Measurements from ENCODE around the gene NXF1.
A peak's percentile ranks its signal among the peaks of the same experiment; 100 is the strongest.
"Not testable (repeated sequence)": the region's sequence is repeated elsewhere in the genome, so short reads cannot be mapped to it uniquely, and the experiment has no call there.

The NXF1 gene

DNA sequence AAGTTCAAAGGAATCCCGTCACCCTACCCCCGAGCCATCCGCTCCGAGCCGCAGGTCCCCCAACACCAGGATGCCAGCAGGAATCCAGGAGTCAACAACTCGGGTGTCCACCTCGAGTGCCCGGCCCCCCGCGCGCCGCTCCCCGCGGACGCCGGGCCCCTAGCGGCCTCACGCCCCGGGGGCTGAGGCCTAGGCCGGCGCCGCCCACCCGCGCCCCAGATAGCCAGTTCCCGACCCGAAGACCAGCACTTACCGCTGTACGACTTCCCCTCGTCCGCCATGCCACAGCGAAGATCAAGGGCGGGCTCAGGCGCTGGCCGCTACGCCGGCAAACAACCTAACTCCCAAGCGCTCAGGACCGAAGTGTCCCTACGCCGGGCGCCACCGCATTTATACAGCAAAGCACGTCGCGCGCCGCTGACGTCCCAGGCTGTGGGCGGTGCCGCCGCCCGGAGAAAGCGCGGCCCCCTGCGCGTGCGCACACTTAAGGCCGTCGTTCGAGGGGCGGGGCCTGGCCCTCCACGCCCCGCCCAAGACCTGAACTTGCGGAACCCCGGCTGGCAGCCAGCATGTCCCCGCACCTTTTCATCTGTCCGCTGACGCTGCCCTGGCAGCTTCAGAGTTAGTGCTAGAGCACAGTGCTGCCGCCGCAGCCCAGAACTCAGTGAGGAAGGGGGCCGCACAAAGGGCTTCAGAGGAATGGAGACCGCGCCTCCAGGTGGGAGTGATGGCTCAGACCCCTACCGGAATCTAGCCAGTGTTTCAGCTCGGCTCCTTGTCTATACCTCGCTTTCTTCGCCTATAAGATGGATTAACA lies at the start of gene NXF1:
Gene NXF1, minus strand, starts transcription at position 365 of the 817 bp plus-strand sequence. Its CDS starts 84 bp downstream, at position 281.
- DNase-seq, result peak; percentile 98

- no peak for DNase-seq
These were observed 49.0 kb upstream of the NXF1 start for GRCh38 chr11:62854013-62854824.

DNA sequence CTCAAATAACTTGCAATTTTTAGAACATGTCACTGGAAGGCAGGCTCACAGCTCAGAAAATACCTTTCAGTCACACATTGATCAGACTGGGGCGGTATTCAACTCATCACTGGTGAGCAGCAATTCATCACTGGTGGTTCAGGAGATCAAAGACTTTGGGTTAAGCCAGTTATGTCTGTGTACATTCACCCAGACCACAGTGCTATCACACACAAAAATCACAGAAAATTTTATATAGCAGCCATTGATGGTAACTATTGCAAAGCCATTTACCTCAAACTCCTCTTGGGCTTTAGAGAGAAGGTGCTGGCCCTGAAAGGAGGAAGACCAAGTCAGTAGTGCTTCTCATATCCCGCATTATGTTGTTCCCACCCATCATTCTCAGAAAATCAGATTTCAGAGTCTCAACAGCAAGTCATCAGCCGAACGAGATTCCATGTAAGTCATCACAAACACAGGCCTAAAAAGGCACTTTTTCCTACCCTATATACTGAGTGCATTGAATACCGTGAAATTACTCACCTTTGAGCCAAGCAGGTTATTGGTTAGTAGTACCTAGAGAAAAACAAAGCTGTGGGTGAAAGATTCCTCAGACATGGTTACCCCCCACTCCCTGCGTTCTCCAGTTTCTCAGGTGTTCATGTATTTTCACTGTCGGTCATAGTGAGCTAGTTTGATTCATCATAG lies 48.2 kb upstream of the NXF1 start:
- no peak for DNase-seq

DNA sequence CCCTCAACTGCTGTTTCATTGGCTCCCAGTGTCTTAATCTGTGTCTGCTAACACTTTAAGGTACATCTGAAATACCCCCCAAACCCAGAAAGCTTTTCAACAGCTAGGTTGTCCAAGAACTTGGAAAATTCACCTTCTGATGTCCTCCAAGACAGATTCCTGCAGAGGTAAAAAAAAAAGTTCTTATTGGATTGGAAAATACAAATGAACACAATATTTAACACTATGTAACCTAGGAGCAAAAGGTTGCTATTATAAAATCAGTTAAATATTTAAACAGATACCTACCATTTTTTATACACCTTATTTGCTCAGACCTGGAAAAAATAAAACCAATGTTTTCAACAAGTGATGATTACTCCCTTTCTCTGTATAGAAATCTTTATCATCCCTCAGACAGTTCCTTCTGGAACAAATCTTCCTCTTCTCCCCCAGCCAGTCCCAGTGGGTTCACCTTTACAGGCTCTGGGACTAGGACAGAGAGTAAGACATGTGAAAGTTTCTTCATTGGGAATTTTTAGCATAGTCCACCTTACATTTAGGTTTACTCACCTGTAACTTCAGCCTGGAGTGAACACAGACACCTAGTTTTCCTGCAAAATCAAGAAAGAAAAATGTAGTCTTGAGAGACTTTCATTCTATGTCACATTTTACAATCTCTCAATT lies 47.4 kb upstream of the NXF1 start:
- no peak for DNase-seq

DNA sequence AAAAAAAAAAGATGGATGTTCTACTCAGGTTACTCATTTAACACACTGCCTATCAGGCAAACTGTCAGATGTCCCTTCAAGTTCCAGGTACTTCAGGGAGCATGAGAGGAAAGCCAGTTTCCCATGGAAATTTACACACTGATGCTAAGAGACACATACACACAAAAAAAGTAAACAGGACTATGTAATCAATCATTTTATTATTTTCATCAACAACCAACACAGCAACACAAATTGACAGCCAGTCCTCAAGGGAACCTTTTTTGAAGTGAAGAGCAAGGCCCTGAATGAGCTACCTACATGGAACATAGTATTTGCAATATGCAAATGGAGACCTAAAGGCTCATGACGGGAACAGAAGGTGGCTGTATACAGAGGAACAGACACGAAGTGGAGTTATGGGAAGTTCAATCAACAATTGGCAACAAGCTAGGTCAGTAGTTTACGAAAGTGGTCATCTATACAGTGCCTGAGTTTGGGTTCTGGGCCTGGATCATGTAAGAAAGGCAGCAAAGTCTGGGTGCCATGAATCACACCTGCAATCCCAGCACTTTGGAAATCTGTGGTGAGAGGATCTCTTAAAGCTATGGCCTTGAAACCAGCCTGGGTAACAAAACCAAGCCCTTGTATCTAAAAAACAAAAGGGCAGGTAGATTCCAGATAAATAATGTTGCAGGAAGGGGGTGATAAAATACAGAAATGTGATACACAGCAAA lies 46.7 kb upstream of the NXF1 start:
- DNase-seq, result no peak

- DNase-seq, result no peak
These were observed 45.9 kb upstream of the NXF1 start for GRCh38 chr11:62850911-62851806.

GRCh38 chr11:62847767-62848314 lies 42.6 kb upstream of the NXF1 start:
- DNase-seq, result no peak

DNA sequence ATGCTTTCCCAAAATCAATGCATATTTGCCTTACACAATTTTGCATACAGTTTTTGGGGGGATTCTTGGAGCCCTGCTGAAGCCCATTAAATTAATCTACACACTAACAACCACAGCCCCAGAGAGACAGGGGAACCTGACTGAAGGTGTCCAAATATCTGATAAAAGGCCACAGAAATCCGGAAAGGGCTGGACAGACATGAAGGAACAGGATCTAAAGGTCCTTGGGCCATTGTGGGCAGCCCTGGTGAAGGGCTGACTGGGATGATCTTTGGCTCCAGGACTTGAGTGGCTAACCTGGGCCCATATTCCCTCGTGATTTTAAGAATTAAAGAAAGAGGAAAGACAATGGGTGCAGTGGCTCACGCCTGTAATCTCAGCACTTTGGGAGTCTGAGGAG lies 40.9 kb upstream of the NXF1 start:
- DNase-seq, result no peak

DNA sequence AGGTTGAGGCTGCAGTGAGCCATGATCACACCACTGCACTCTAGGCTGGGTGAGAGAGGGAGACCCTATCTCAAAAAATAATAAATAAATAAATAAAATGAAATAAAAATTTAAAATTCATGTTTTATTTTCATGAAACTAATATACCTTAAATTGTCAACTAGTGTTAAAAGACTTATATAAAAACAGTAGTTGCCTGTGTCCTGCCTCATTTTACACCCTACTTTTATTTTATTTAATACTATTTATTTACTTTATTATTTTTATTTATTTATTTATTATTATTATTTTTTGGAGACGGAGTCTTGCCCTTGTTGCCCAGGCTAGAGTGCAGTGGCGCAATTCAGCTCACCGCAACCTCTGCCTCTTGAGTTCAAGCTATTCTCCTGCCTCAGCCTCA lies 38.9 kb upstream of the NXF1 start:
- DNase-seq, result no peak

- no peak for DNase-seq
These were observed 38.2 kb upstream of the NXF1 start for GRCh38 chr11:62843466-62843865.

GRCh38 chr11:62842891-62843290 lies 37.7 kb upstream of the NXF1 start:
- not testable (repeated sequence) for DNase-seq

- DNase-seq, result peak; percentile 76
These were observed 37.0 kb upstream of the NXF1 start for GRCh38 chr11:62842171-62842741.

DNA sequence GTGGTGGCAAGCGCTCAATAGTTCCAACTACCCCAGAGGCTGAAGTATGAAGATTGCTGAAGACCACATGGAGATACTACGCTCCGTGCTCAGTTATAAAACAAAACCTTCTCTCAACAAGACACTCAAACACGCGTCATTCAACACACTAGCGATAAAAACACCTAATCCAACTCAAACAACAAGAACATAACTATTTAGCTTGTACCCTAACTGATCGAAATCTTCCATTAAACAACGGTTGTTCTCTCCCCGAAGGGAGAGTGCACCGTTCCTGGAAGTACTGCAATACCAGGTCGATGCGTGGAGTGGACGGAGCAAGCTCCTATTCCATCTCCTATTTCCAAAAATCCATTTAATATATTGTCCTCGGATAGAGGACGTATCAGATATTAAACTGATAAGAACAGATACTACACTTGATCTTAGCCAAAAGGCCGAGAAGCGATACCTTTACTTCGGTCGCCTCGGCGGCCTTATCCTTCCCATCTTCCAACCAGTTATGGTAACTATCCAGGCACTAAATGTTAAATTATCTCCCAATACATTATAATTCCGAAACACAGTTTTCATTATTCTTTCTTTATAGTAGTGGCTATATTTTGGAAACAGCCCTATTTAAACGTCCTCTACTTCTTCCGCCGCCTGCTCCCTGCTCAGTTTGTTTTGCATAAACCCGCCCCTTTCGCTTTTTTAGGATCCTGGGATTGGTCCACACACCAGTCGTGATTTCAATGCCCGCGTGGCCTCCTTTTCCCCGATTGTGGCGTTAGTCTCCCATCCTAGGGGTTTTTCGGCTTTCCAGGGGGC lies 36.3 kb upstream of the NXF1 start:
- DNase-seq, result peak; percentile 93

- peak; percentile 93 for DNase-seq
These were observed 35.6 kb upstream of the NXF1 start for GRCh38 chr11:62840721-62841360.

- peak; percentile 97 for DNase-seq
These were observed 34.1 kb upstream of the NXF1 start, which contains the start of gene WDR74 for GRCh38 chr11:62839050-62839945. WDR74 (minus strand) TSS chr11:62839590; CDS start chr11:62839570, 20 bp downstream.

GRCh38 chr11:62835336-62835735 lies 30.1 kb upstream of the NXF1 start:
- DNase-seq, result no peak

DNA sequence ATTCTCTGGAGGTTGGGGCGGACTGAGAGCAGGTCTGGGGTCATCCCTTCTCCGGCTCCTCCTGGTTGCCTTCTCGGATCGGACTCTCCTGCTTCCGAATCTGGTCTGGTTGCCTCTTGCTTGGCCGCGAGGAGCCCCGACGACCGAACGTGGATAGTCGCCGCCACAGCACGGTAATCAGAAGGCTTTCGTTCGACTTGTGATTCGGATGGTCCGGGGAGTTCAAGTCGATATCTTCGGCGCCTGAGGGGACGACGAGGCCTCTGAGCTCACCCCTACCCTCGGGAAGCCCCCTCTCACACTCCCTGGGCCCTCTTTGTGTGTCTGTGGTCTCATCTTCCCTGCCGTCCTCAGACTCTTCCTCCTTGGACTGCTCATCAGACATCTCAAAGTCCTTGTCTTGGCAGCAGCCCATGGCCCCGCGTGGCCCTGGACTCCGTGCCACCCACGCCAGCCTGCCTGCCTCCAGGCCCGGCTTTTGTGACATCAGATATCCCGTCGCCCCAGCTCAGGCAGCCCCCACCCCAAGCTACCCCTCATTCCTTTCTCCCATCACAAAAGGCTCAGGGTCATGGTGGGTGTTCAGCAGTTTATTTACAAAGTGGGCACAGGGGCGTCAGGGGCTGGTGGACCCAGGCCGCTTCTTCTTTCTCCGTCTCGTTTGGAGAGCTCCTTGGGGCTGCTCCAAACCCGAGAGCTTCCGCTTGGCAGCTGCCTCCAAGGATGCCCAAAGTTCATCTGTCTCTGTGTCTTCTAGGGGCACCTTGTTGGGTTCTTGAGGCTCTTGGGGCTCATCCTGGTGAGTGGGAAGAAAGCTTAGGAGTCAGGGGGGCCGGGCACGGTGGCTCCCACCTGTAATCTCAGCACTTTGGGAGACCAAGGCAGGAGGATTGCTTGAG lies 27.3 kb upstream of the NXF1 start, which contains the start of gene TEX54:
Gene TEX54, minus strand, starts transcription at position 506 of the 899 bp plus-strand sequence.
- peak; percentile 66 for DNase-seq

Data from activated effector memory CD4-positive, alpha-beta T cell treated with anti-CD3 and anti-CD28 coated beads, Interleukin-2, amount 50 U/mL, for 16 hours (primary cell).